Measurements from ENCODE around the gene PLCH2.

DNA sequence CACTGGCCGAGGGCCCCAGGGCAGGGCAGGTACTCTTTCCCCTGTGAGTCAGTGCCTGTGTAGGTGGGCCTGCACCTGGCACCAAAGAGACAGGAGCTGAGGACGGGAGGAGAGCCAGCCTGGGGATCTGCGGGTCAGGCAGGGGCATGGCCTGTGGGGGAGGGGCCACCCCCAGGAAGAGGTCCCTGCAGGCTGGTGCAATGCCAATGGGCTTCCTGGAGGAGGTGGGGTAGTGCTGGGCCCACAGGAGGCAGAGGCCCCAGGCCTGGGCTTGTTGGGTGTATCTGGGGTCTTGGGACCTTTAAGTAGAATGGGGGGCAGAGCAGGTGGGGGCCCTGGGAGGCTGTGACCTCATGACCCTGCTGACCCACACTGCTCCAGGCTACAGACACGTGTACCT is 23.2 kb downstream of the PLCH2 start:
- TF ChIP-seq CBX3 (IDR thresholded peaks at IDR 0.05; ENCODE audit: borderline replicate concordance, low read depth) = no peak
- no peak for TF ChIP-seq ZNF24 (IDR thresholded peaks at IDR 0.05)
- TF ChIP-seq E2F4 (IDR thresholded peaks at IDR 0.05; ENCODE audit: low read depth, low read length) = no peak
- no peak for TF ChIP-seq CEBPB (IDR thresholded peaks at IDR 0.05; ENCODE audit: borderline replicate concordance in 1 of 2, low read depth in 2 of 2, low read length in 2 of 2)
- TF ChIP-seq CTCF (IDR thresholded peaks at IDR 0.05 in 2 of 3, conservative IDR thresholded peaks at IDR 0.05 in 1 of 3; ENCODE audit: control insufficient read depth in 2 of 3, extremely low read depth in 1 of 3, insufficient read depth in 1 of 3, low read depth in 3 of 3, low read length in 3 of 3) = no peak
- TF ChIP-seq CHD1 (IDR thresholded peaks at IDR 0.05; ENCODE audit: low read depth, low read length) = no peak
- no peak for TF ChIP-seq RFX5 (IDR thresholded peaks at IDR 0.05; ENCODE audit: low read depth, low read length)
- TF ChIP-seq TAF1 (IDR thresholded peaks at IDR 0.05; ENCODE audit: borderline replicate concordance, low read depth, low read length) = no peak
- no peak for TF ChIP-seq RUNX3 (IDR thresholded peaks at IDR 0.05; ENCODE audit: low read length)
- TF ChIP-seq CREB1 (IDR thresholded peaks at IDR 0.05; ENCODE audit: low read depth) = no peak
- no peak for TF ChIP-seq YBX1 (IDR thresholded peaks at IDR 0.05)

Data from GM12878 (cell line).